ENCODE measurements around the gene RABL6. TPM values are rescaled to one million over a fixed set of nuclear protein-coding genes. Genes with fewer than 3 reads are reported as not detected.
"Not testable (repeated sequence)": the region's sequence is repeated elsewhere in the genome, so short reads cannot be mapped to it uniquely, and the experiment has no call there.

The RABL6 gene
- total RNA-seq, 1 donor from 2014 or later = 69.4 TPM

DNA sequence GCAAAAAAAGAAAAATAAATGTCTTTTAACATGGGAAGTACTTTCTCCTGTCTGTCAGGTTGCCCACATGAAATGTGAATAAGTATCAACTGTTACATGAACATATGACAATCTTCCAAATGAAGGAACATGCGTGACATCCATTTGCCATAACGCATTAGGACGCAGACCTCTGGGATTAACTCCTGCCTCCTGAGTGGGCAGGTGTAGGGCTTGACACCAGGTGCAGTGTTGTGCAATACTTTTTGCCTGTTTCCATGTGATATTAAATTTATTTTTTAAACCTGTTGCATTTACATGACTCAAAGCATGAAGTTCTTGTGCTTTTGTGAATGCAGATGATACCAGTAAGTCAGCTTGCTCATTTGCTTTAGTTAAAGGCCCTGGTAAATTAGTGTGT, 25.3 kb upstream of the RABL6 start:
- Histone ChIP-seq H3K9me3 (ENCODE audit: insufficient read depth, low read depth, low read length) (no peaks in the 10 kb centered on the region), H4K20me1 (ENCODE audit: insufficient read depth, low read length) (no peaks in the 10 kb centered on the region), H2AFZ (ENCODE audit: low read depth, low read length) (no peak overlapping the region), H3K9ac (ENCODE audit: low read length) (no peak overlapping the region), H3K36me3 (ENCODE audit: insufficient read depth, low read length) (no peaks in the 10 kb centered on the region), H3K79me2 (ENCODE audit: insufficient read depth, low read length) (no peaks in the 10 kb centered on the region), H3K4me3 (ENCODE audit: insufficient read depth, low read depth, low read length) (no peak overlapping the region), H3K4me1 (ENCODE audit: insufficient read depth, low read length) (no peaks in the 10 kb centered on the region), H3K4me2 (ENCODE audit: low read length) (no peak overlapping the region), H3K27me3 (ENCODE audit: insufficient read depth, low read length) (peaks cover 31% of the 10 kb centered on the region), H3K27ac (ENCODE audit: low read depth, low read length) (no peak overlapping the region)
- Mint-ChIP-seq H3K4me3 (ENCODE audit: unreplicated experiment) (no peak overlapping the region), H3K27me3 (ENCODE audit: low read depth, unreplicated experiment) (peaks cover 32% of the 10 kb centered on the region), H3K4me1 (ENCODE audit: low read depth, unreplicated experiment) (peaks cover 5% of the 10 kb centered on the region), H3K36me3 (ENCODE audit: low read depth, unreplicated experiment) (peaks cover 5% of the 10 kb centered on the region), H3K9me3 (ENCODE audit: unreplicated experiment) (peaks cover 9% of the 10 kb centered on the region), H3K27ac (ENCODE audit: unreplicated experiment) (no peak overlapping the region)
- TF ChIP-seq, protein P1, sequence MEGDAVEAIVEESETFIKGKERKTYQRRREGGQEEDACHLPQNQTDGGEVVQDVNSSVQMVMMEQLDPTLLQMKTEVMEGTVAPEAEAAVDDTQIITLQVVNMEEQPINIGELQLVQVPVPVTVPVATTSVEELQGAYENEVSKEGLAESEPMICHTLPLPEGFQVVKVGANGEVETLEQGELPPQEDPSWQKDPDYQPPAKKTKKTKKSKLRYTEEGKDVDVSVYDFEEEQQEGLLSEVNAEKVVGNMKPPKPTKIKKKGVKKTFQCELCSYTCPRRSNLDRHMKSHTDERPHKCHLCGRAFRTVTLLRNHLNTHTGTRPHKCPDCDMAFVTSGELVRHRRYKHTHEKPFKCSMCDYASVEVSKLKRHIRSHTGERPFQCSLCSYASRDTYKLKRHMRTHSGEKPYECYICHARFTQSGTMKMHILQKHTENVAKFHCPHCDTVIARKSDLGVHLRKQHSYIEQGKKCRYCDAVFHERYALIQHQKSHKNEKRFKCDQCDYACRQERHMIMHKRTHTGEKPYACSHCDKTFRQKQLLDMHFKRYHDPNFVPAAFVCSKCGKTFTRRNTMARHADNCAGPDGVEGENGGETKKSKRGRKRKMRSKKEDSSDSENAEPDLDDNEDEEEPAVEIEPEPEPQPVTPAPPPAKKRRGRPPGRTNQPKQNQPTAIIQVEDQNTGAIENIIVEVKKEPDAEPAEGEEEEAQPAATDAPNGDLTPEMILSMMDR (IDR thresholded peaks at IDR 0.05; ENCODE audit: insufficient read depth, low read depth, low read length) = no peak
- no peak for TF ChIP-seq EZH2 (IDR thresholded peaks at IDR 0.05; ENCODE audit: insufficient read depth, low read length)
- FAIRE-seq (no peak), DNase-seq (ENCODE audit: low read depth) (no peak)

DNA sequence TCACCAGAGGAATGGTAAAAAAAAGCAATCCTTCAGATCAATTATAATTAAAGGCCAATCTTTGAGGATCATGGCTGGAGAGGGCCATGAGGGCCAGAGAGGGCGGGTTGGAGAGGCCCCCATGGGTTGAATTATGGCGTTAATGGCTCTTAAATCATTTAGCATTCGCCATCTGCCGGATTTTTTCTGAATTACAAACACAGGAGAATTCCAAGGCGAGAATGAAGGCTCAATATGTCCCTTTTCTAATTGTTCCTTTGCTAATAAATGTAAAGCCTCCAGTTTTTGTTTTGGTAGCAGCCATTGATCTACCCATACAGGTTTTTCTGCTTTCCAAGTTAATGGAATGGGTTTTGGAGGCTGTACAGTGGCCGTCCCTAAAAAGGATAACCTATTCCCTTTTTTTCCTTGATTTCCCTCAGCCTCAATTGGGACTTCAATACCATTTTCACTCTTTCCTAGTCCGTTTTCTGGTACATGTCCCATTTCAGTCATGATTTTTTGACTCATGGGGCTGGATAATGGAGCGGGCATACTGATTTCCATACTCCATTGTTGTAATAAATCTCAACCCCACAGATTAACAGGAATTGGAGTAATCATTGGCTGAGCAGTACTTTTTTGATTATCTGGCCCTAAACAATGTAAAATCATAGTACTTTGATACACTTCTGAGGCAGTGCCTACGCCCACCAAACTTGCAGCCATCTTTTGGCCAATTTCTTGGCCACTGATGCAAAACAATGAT, 23.3 kb upstream of the RABL6 start:
- Histone ChIP-seq H3K36me3 (ENCODE audit: insufficient read depth, low read length) (no peaks in the 10 kb centered on the region), H2AFZ (ENCODE audit: low read depth, low read length) (no peak overlapping the region), H3K4me3 (ENCODE audit: insufficient read depth, low read depth, low read length) (no peak overlapping the region), H4K20me1 (ENCODE audit: insufficient read depth, low read length) (no peaks in the 10 kb centered on the region), H3K4me1 (ENCODE audit: insufficient read depth, low read length) (no peaks in the 10 kb centered on the region), H3K27me3 (ENCODE audit: insufficient read depth, low read length) (peaks cover 14% of the 10 kb centered on the region), H3K9me3 (ENCODE audit: insufficient read depth, low read depth, low read length) (no peaks in the 10 kb centered on the region), H3K4me2 (ENCODE audit: low read length) (no peak overlapping the region), H3K79me2 (ENCODE audit: insufficient read depth, low read length) (no peaks in the 10 kb centered on the region), H3K9ac (ENCODE audit: low read length) (no peak overlapping the region), H3K27ac (ENCODE audit: low read depth, low read length) (no peak overlapping the region)
- Mint-ChIP-seq H3K4me3 (ENCODE audit: unreplicated experiment) (no peak overlapping the region), H3K36me3 (ENCODE audit: low read depth, unreplicated experiment) (no peaks in the 10 kb centered on the region), H3K27me3 (ENCODE audit: low read depth, unreplicated experiment) (peaks cover 15% of the 10 kb centered on the region), H3K9me3 (ENCODE audit: unreplicated experiment) (no peaks in the 10 kb centered on the region), H3K27ac (ENCODE audit: unreplicated experiment) (no peak overlapping the region), H3K4me1 (ENCODE audit: low read depth, unreplicated experiment) (peaks cover 5% of the 10 kb centered on the region)
- TF ChIP-seq, protein P1 (IDR thresholded peaks at IDR 0.05; ENCODE audit: insufficient read depth, low read depth, low read length) = peak; percentile 18
- no peak for TF ChIP-seq EZH2 (IDR thresholded peaks at IDR 0.05; ENCODE audit: insufficient read depth, low read length)
- no peak for FAIRE-seq
- no peak for DNase-seq (ENCODE audit: low read depth)

DNA sequence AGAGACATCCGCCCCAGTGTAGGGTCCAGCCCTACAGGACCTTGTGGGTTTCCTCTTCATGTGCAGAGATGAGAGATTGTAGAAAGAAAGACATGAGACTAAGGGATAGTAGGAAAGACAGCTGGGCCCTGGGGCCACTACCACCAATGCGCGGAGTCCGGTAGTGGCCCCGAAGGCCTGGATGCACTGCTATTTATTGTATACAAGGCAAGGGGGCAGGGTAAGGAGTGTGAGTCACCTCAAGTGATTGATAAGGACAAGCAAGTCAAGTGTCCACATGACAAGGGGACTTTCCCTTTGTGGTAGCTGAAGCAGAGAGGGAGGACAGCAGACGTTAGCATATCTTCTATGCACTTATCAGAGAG, 22.8 kb upstream of the RABL6 start:
- FAIRE-seq = no peak
- no peak for DNase-seq (ENCODE audit: low read depth)
- H3K36me3 ChIP-seq (ENCODE audit: insufficient read depth, low read length) = no peaks in the 10 kb centered on the region
- Mint-ChIP-seq H3K9me3 (ENCODE audit: unreplicated experiment) (no peaks in the 10 kb centered on the region), H3K27ac (ENCODE audit: unreplicated experiment) (no peak overlapping the region), H3K4me1 (ENCODE audit: low read depth, unreplicated experiment) (peaks cover 5% of the 10 kb centered on the region), H3K27me3 (ENCODE audit: low read depth, unreplicated experiment) (peaks cover 15% of the 10 kb centered on the region), H3K36me3 (ENCODE audit: low read depth, unreplicated experiment) (no peaks in the 10 kb centered on the region), H3K4me3 (ENCODE audit: unreplicated experiment) (no peak overlapping the region)
- no peaks in the 10 kb centered on the region for H3K79me2 ChIP-seq (ENCODE audit: insufficient read depth, low read length)
- no peak overlapping the region for H3K9ac ChIP-seq (ENCODE audit: low read length)
- H3K27me3 ChIP-seq (ENCODE audit: insufficient read depth, low read length) = peaks cover 11% of the 10 kb centered on the region
- no peak overlapping the region for H3K4me2 ChIP-seq (ENCODE audit: low read length)
- H3K27ac ChIP-seq (ENCODE audit: low read depth, low read length) = no peak overlapping the region
- no peak overlapping the region for H2AFZ ChIP-seq (ENCODE audit: low read depth, low read length)
- H3K4me1 ChIP-seq (ENCODE audit: insufficient read depth, low read length) = no peaks in the 10 kb centered on the region
- H4K20me1 ChIP-seq (ENCODE audit: insufficient read depth, low read length) = no peaks in the 10 kb centered on the region
- H3K4me3 ChIP-seq (ENCODE audit: insufficient read depth, low read depth, low read length) = no peak overlapping the region
- TF ChIP-seq, protein P1 (IDR thresholded peaks at IDR 0.05; ENCODE audit: insufficient read depth, low read depth, low read length) = no peak
- no peak for TF ChIP-seq EZH2 (IDR thresholded peaks at IDR 0.05; ENCODE audit: insufficient read depth, low read length)
- no peaks in the 10 kb centered on the region for H3K9me3 ChIP-seq (ENCODE audit: insufficient read depth, low read depth, low read length)

DNA sequence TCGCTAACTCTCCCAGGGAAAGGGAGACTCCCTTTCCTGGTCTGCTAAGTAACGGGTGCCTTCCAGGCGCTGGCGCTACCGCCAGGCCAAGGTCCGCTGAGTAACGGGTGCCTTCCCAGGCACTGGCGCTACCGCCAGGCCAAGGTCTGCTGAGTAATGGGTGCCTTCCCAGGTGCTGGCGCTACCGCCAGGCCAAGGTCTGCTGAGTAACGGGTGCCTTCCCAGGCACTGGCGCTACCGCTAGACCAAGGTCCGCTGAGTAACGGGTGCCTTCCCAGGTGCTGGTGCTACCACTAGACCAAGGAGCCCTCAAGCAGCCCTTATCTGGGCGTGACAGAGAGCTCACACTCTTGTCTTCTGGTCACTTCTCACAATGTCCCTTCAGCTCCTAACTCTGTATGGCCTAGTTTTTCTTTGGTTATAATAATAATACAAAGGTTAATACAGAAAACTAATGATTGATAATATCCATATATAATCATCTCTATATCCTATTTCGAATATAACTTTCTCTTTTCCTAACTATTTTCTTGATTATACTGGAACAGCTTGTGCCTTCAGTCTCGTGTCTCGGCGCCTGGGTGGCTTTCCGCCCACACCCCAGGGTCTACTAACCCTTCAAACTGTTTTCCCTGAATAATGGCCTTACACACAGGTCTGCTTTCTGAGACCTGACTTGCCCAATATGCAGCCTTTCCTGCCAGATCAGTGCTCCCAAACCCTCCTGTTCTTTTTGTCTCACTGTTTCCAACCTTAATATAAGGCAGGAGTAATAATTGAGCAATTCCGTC, 22.0 kb upstream of the RABL6 start:
- not testable (repeated sequence) for H3K4me3 Mint-ChIP-seq (ENCODE audit: unreplicated experiment); H2AFZ ChIP-seq (ENCODE audit: low read depth, low read length); H4K20me1 ChIP-seq (ENCODE audit: insufficient read depth, low read length); H3K9ac ChIP-seq (ENCODE audit: low read length); H3K4me3 ChIP-seq (ENCODE audit: insufficient read depth, low read depth, low read length); H3K4me1 Mint-ChIP-seq (ENCODE audit: low read depth, unreplicated experiment); H3K36me3 Mint-ChIP-seq (ENCODE audit: low read depth, unreplicated experiment); H3K27me3 ChIP-seq (ENCODE audit: insufficient read depth, low read length); FAIRE-seq; H3K9me3 Mint-ChIP-seq (ENCODE audit: unreplicated experiment); H3K36me3 ChIP-seq (ENCODE audit: insufficient read depth, low read length); H3K4me2 ChIP-seq (ENCODE audit: low read length); H3K79me2 ChIP-seq (ENCODE audit: insufficient read depth, low read length); DNase-seq (ENCODE audit: low read depth); H3K27ac ChIP-seq (ENCODE audit: low read depth, low read length); H3K4me1 ChIP-seq (ENCODE audit: insufficient read depth, low read length); H3K9me3 ChIP-seq (ENCODE audit: insufficient read depth, low read depth, low read length)
- peaks cover 10% of the 10 kb centered on the region for H3K27me3 Mint-ChIP-seq (ENCODE audit: low read depth, unreplicated experiment)
- H3K27ac Mint-ChIP-seq (ENCODE audit: unreplicated experiment) = peak overlapping the region; percentile 41
